Lung (tissue), 12 donors: ENCODE results near the gene PLK5. TPM values are rescaled to one million over a fixed set of nuclear protein-coding genes. Genes with fewer than 3 reads are reported as not detected.

Source experiments
- ATAC-seq: fragments of 200-7000 bp; cut with Tn5 transposase; one replicate; pipeline ENCODE4 v1.9.1; 2020; ENCODE audit warnings: moderate number of reproducible peaks; ENCODE audit not compliant: insufficient read depth, low FRiP score
- DNase-seq, 3 donors: peaks; one replicate each; pipeline ENCODE4 v3.0.0-alpha.2; 2013 to 2017
- H3K27ac ChIP-seq, 2 donors: one replicate each; pipeline ENCODE4 v1.5.1; 2013; ENCODE audit warnings: mild to moderate bottlenecking in 2 of 2, moderate library complexity in 2 of 2, control low read depth in 1 of 2, inconsistent platforms in 1 of 2, low read depth in 1 of 2, low read length in 1 of 2
- H3K27me3 ChIP-seq, 3 donors: one replicate each; pipeline ENCODE4 v1.5.1; 2013; ENCODE audit warnings: low read length in 2 of 3; ENCODE audit not compliant: control insufficient read depth in 3 of 3, insufficient read depth in 3 of 3
- H3K36me3 ChIP-seq, 4 donors: one replicate each; pipeline ENCODE4 v1.5.1; 2013; ENCODE audit warnings: low read length in 4 of 4, mild to moderate bottlenecking in 1 of 4, moderate library complexity in 1 of 4; ENCODE audit not compliant: control insufficient read depth in 4 of 4, insufficient read depth in 4 of 4
- H3K4me1 ChIP-seq, 5 donors: one replicate each; pipeline ENCODE4 v1.5.1; 2013; ENCODE audit warnings: low read length in 5 of 5, mild to moderate bottlenecking in 2 of 5, moderate library complexity in 1 of 5; ENCODE audit not compliant: control insufficient read depth in 5 of 5, insufficient read depth in 5 of 5
- H3K4me3 ChIP-seq: one replicate; pipeline ENCODE4 v1.5.1; 2013; ENCODE audit warnings: mild to moderate bottlenecking, control low read depth, moderate library complexity
- H3K9ac ChIP-seq, 2 donors: one replicate each; pipeline ENCODE4 v1.5.1; 2013; ENCODE audit warnings: low read length in 2 of 2, control low read depth in 1 of 2; ENCODE audit not compliant: insufficient read depth in 1 of 2
- H3K9me3 ChIP-seq, 4 donors: one replicate each; pipeline ENCODE4 v1.5.1; 2013; ENCODE audit warnings: low read length in 3 of 4, mild to moderate bottlenecking in 1 of 4, moderate library complexity in 1 of 4; ENCODE audit not compliant: control insufficient read depth in 4 of 4, insufficient read depth in 3 of 4
- CTCF ChIP-seq: IDR thresholded peaks from 2 replicates; pipeline ENCODE4 v1.5.1; 2012; ENCODE audit warnings: mild to moderate bottlenecking; ENCODE audit errors: control extremely low read depth, extremely low read depth
- WGBS, 2 donors: extraction: QIAGEN DNeasy Blood & Tissue Kit; methylation state at CpG; one replicate each; pipeline ENCODE4 v1.1.7; 2013; 5-methylcytosine and 5-hydroxymethylcytosine counted together
- polyA plus RNA-seq, 2 donors: library from polyadenylated mRNA; stranded (reverse); fragments of 200-250 nt; gene quantifications; one replicate each; pipeline ENCODE4 v1.2.1, GENCODE V29; 2013
- total RNA-seq, 2 donors: library from RNA; depleted of rRNA in 1 of 2; stranded (reverse); fragments of >200 nt in 1 of 2; gene quantifications; one replicate each; pipeline ENCODE4 v1.2.1, GENCODE V29; 2014 to 2021
- donor health status: control.
- donor health status: control.
- donor health status: Bipolar disorder and iron deficiency.
- donor health status: healthy.
- donor health status: DM: yes; HTN: yes; CAD: no.

The PLK5 gene
- total and polyA plus RNA-seq, 4 donors = 0.09 TPM; not detected in 3

- DNase-seq = no peak
- no peak for ATAC-seq
Observed at GRCh38 chr19:1555487-1556389, 31.9 kb downstream of the PLK5 start.

DNA sequence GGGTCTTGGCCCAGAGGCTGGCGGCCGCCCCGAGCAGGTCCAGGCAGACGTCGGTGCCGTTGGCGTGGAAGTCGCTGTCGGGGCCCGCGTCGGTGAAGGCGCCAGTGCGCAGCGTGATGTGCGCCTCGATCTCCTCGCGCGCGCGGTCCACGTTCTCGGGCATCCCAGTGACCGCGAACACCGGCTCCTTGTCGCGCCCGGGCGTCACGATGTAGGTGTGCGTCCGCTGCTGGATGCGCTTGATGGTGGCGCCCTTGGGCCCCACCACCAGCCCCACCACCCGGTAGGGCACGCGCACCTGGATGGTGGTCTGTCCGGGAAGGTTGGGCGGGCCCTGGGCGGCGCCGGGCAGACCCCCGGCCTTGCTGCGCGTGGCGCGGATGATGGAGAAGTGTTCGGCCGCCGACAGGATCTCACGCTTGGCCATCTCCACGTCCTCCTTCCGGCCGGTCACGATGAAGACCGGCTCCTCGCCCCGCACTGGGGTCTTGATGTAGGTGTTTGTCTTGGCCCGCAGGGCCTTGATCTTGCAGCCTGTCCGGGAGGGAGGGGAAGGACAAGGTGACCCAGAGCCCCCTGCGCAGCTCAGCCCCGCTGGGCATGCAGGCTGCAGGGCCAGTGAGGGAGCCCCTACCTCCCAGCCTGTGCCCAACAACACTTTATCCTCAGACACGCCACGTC, 32.7 kb downstream of the PLK5 start:
- 98% methylated on average over 61 to 66 of the region's 66 CpGs for WGBS, 2 donors
- no peak for TF ChIP-seq CTCF
- H3K4me3 ChIP-seq = no peak overlapping the region

More at GRCh38 chr19:1555487-1556389, 31.9 kb downstream of the PLK5 start:
- H3K27me3 ChIP-seq = no peaks in the 10 kb centered on the region
- H3K9ac ChIP-seq = no peak overlapping the region
- no peak for TF ChIP-seq CTCF
- no peak overlapping the region for H3K27ac ChIP-seq
- WGBS, 2 donors = 96 to 97% methylated on average over 84 to 121 of the region's 121 CpGs
- H3K9me3 ChIP-seq = no peaks in the 10 kb centered on the region
- H3K4me3 ChIP-seq = no peak overlapping the region
- H3K4me1 ChIP-seq = no peaks in the 10 kb centered on the region
- peaks cover 0 to 8% (median 3%) of the 10 kb centered on the region in 4 donors for H3K36me3 ChIP-seq

DNA sequence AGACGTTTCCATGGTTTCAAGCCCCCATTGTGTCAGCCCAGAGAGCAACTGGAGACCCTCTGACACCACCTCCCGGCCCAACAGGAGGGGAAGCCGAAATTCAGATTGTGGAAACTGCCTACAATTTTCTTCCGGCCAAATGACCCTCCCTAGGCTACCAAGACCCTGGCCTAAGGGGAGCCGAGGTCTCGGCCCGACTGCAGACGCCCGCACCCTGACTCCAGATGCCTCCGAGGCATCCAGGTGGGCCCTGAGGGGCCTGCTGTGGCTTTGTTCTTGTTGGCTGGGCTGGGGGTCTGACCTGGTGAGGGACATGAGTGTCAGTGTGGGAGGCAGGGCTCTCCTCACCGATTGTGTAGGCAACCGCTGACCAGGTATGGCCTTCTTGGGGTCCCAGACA, 34.7 kb downstream of the PLK5 start:
- Histone ChIP-seq H3K4me1 (no peaks in the 10 kb centered on the region), H3K27ac (no peak overlapping the region), H3K27me3 (no peaks in the 10 kb centered on the region), H3K4me3 (no peak overlapping the region), H3K9me3 (no peaks in the 10 kb centered on the region), H3K36me3 (peaks cover 0 to 8% (median 3%) of the 10 kb centered on the region in 4 donors), H3K9ac (no peak overlapping the region)
- ATAC-seq (no peak), DNase-seq (no peak)
- WGBS, 2 donors = 85 to 92% methylated on average over 12 of the region's 12 CpGs
- no peak for TF ChIP-seq CTCF

More for the DNA sequence above, 32.7 kb downstream of the PLK5 start:
- ATAC-seq = no peak
- no peaks in the 10 kb centered on the region for H3K9me3 ChIP-seq
- no peak overlapping the region for H3K9ac ChIP-seq
- no peaks in the 10 kb centered on the region for H3K27me3 ChIP-seq
- no peak overlapping the region for H3K27ac ChIP-seq
- no peaks in the 10 kb centered on the region for H3K4me1 ChIP-seq
- peaks cover 0 to 8% (median 3%) of the 10 kb centered on the region in 4 donors for H3K36me3 ChIP-seq
- DNase-seq = no peak
